CD4-positive, alpha-beta T cell (primary cell): ENCODE results near the gene USP47. TPM values are rescaled to one million over a fixed set of nuclear protein-coding genes. Genes with fewer than 3 reads are reported as not detected.

Source experiments
- ATAC-seq: fragments of 200-7000 bp; cut with Tn5 transposase; one replicate; pipeline ENCODE4 v1.10.0; 2022; ENCODE audit warnings: mild to moderate bottlenecking; ENCODE audit not compliant: poor library complexity
- CTCF ChIA-PET: fragments of 350-600 bp; sonication (Branson Sonifier 250); formaldehyde crosslinking; loops from one replicate; lab custom pipeline; 2021; ENCODE audit warnings: antibody characterized with exemption, inconsistent platforms; lab: Charles Lee
- POLR2A ChIA-PET: fragments of 350-600 bp; sonication (Branson Sonifier 250); formaldehyde crosslinking; loops from one replicate; lab custom pipeline; 2021; ENCODE audit warnings: antibody characterized with exemption, inconsistent platforms; lab: Charles Lee
- DNase-seq, 14 experiments: peaks; one replicate each; pipeline ENCODE4 v3.0.0-alpha.2; 2013 to 2020; ENCODE audit warnings: mixed read lengths in 2 of 14
- H3K27ac ChIP-seq, 2 donors: one replicate each; pipeline versions ENCODE4 v1.5.1 to v1.7.0; 2013; ENCODE audit warnings: low read length in 2 of 2, low read depth in 1 of 2, mild to moderate bottlenecking in 1 of 2
- H3K27me3 ChIP-seq, 2 experiments: 1 replicate in 1 of 2; 2 replicates in 1 of 2; pipeline versions ENCODE4 v1.6.1 to v1.7.0; 2013; ENCODE audit warnings: low read length in 2 of 2, control low read depth in 1 of 2, mild to moderate bottlenecking in 1 of 2, moderate library complexity in 1 of 2; ENCODE audit not compliant: insufficient read depth in 2 of 2, control insufficient read depth in 1 of 2
- H3K36me3 ChIP-seq: one replicate; pipeline ENCODE4 v1.6.1; 2013; ENCODE audit warnings: low read length, control low read depth; ENCODE audit not compliant: insufficient read depth
- H3K4me1 ChIP-seq: one replicate; pipeline ENCODE4 v1.6.1; 2013; ENCODE audit warnings: low read length, control low read depth; ENCODE audit not compliant: insufficient read depth
- H3K4me3 ChIP-seq: one replicate; pipeline ENCODE4 v1.5.1; 2013; ENCODE audit warnings: mild to moderate bottlenecking, low read length, moderate library complexity
- H3K9me3 ChIP-seq, 2 experiments: 1 replicate in 1 of 2; 2 replicates in 1 of 2; pipeline versions ENCODE4 v1.6.1 to v1.7.0; 2013; ENCODE audit warnings: low read length in 2 of 2, mild to moderate bottlenecking in 2 of 2, control low read depth in 1 of 2, moderate library complexity in 1 of 2; ENCODE audit not compliant: control insufficient read depth in 1 of 2, insufficient read depth in 1 of 2
- H3K27ac Mint-ChIP-seq: one replicate; pipeline ENCODE4 v1.8.0; 2020; ENCODE audit warnings: mixed read lengths
- H3K27me3 Mint-ChIP-seq: one replicate; pipeline ENCODE4 v1.8.0; 2021; ENCODE audit warnings: mixed read lengths
- H3K36me3 Mint-ChIP-seq: one replicate; pipeline ENCODE4 v1.8.0; 2021; ENCODE audit warnings: low read depth, mixed read lengths
- H3K4me1 Mint-ChIP-seq: one replicate; pipeline ENCODE4 v1.8.0; 2021; ENCODE audit warnings: low read depth, mixed read lengths
- H3K4me3 Mint-ChIP-seq: one replicate; pipeline ENCODE4 v1.8.0; 2020; ENCODE audit warnings: mild to moderate bottlenecking, mixed read lengths
- H3K9me3 Mint-ChIP-seq: one replicate; pipeline ENCODE4 v1.8.0; 2020; ENCODE audit warnings: mixed read lengths
- intact Hi-C, 2 experiments: fragments of 100-400 bp; cut with DNase I in 1 of 2; cut with micrococcal nuclease in 1 of 2; formaldehyde crosslinking; loops; one replicate each; pipeline versions ENCODE4 v1.15.1 to v1.9.0; 2023 to 2025; cut with DNase I, micrococcal nuclease
- total RNA-seq, 174 experiments: library from RNA in 2 of 174; stranded (reverse) in 2 of 174; gene quantifications; one replicate each; pipeline ENCODE4 v1.2.3 and lab custom pipeline; 2021 to 2026
- TF ChIP-seq, protein P1 (sequence below): fragments of 200-600 bp; IDR thresholded peaks from one replicate; pipeline ENCODE4 v1.8.0; 2022; ENCODE audit warnings: antibody characterized with exemption, mild to moderate bottlenecking

Gene USP47
- total RNA-seq, 2 experiments from 2014 or later, result 97.0 to 100 TPM

DNA sequence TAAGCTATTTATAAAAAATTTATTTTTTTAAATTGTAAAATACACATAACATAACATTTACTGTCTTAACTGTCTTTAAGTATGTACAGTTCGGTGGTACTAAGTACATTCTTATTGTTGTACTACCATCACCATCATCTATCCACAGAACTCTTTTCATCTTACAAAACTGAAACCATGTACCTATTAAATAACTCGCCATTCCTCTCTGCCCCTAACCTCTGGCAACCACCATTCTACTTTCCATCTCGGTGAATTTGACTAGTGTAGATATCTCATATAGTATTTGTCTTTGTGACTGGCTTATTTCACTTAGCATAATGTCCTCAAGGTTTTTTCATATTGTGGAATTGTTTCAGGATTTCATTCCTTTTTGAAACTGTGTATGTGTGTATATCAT is 22.6 kb downstream of the USP47 start:
- no peak for ATAC-seq
- peak overlapping the region; percentile 2 for H3K4me3 Mint-ChIP-seq

DNA sequence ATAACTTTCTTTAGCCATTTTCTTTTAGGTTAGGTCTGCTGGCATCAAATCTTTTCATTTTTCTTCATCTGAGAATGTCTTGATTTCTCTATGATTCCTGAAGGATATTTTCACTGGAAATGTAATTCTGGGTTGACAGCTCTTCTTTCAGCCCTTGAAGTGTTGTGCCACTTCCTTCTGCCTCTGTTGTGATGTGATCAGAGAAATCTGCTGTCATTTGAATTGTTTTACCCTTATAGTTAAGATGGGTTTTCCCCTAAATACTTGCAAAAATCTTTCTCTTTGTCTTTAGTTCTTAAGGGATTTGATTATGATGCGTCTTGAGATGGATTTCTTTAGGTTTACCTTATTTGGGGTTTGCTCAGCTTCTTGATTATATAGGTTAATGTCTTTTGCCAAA is 23.0 kb downstream of the USP47 start:
- TF ChIP-seq, protein P1, sequence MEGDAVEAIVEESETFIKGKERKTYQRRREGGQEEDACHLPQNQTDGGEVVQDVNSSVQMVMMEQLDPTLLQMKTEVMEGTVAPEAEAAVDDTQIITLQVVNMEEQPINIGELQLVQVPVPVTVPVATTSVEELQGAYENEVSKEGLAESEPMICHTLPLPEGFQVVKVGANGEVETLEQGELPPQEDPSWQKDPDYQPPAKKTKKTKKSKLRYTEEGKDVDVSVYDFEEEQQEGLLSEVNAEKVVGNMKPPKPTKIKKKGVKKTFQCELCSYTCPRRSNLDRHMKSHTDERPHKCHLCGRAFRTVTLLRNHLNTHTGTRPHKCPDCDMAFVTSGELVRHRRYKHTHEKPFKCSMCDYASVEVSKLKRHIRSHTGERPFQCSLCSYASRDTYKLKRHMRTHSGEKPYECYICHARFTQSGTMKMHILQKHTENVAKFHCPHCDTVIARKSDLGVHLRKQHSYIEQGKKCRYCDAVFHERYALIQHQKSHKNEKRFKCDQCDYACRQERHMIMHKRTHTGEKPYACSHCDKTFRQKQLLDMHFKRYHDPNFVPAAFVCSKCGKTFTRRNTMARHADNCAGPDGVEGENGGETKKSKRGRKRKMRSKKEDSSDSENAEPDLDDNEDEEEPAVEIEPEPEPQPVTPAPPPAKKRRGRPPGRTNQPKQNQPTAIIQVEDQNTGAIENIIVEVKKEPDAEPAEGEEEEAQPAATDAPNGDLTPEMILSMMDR, result no peak
- peaks cover 71% of the 10 kb centered on the region for H3K4me1 Mint-ChIP-seq
- H3K36me3 Mint-ChIP-seq, result peaks cover 34% of the 10 kb centered on the region
- Histone ChIP-seq H3K9me3 (peaks cover 0 to 4% of the 10 kb centered on the region in 2 experiments), H3K4me1 (peaks cover 10% of the 10 kb centered on the region), H3K27me3 (no peaks in the 10 kb centered on the region), H3K27ac (no peak overlapping the region), H3K4me3 (no peak overlapping the region), H3K36me3 (peaks cover 2% of the 10 kb centered on the region)
- peaks cover 5% of the 10 kb centered on the region for H3K9me3 Mint-ChIP-seq
- intact Hi-C loops, result loop anchor here in 1 of 2 experiments (2.0 kb wide), 1 partner anchor 16 kb away; no protein-coding TSS in a partner anchor
- DNase-seq (peak in 2 of 14 experiments; percentile 28 to 41), ATAC-seq (peak; percentile 77)
- H3K27me3 Mint-ChIP-seq, result no peaks in the 10 kb centered on the region
- peak overlapping the region; percentile 1 for H3K27ac Mint-ChIP-seq
- ChIA-PET POLR2A (interaction anchor here (0.7 to 4.9 kb wide), 2 partner anchors 22 to 96 kb away, joined by 3 to 26 read pairs; partner anchors contain the start of gene USP47), CTCF (interaction anchor here (3.6 kb wide), 1 partner anchor 15 kb away, joined by 14 read pairs; no protein-coding TSS in a partner anchor)
- H3K4me3 Mint-ChIP-seq, result peak overlapping the region; percentile 60

More for the DNA sequence above, 22.6 kb downstream of the USP47 start:
- ChIA-PET POLR2A (interaction anchor here (0.7 to 4.9 kb wide), 2 partner anchors 21 to 96 kb away, joined by 3 to 26 read pairs; partner anchors contain the start of gene USP47), CTCF (interaction anchor here (0.6 to 3.6 kb wide), 2 partner anchors 15 to 23 kb away, joined by 3 to 14 read pairs; partner anchors contain the start of gene USP47)
- no peak for DNase-seq
- Histone ChIP-seq H3K4me3 (no peak overlapping the region), H3K9me3 (peaks cover 0 to 4% of the 10 kb centered on the region in 2 experiments), H3K36me3 (peaks cover 2% of the 10 kb centered on the region), H3K27ac (no peak overlapping the region), H3K4me1 (peaks cover 7% of the 10 kb centered on the region), H3K27me3 (no peaks in the 10 kb centered on the region)
- TF ChIP-seq, protein P1, result no peak
- intact Hi-C loops, result loop anchor here in 1 of 2 experiments (2.0 kb wide), 1 partner anchor 16 kb away; no protein-coding TSS in a partner anchor
- H3K36me3 Mint-ChIP-seq, result peaks cover 37% of the 10 kb centered on the region
- H3K4me1 Mint-ChIP-seq, result peaks cover 70% of the 10 kb centered on the region
- no peak overlapping the region for H3K27ac Mint-ChIP-seq
- H3K27me3 Mint-ChIP-seq, result no peaks in the 10 kb centered on the region
- H3K9me3 Mint-ChIP-seq, result peaks cover 5% of the 10 kb centered on the region

DNA sequence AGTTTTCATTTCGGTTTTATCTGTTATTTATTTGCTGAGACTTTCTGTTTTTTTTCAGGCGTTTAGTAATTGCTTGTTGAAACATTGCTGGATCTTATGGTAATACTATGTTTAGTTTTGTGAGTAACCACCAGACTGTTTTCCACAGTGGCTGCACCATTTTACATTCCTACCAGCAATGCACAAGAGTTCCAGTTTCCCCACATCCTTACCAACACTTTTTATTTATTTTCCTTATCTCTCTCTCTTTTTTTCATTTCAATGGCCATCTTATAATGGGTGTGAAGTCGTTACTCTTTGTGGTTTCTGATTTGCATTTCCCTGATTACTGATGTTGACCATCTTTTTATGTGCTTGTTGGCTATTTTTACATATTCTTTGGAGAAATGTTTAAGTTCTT is 23.7 kb downstream of the USP47 start:
- H3K4me3 Mint-ChIP-seq, result no peak overlapping the region
- H3K4me1 Mint-ChIP-seq, result peaks cover 71% of the 10 kb centered on the region
- H3K27me3 Mint-ChIP-seq, result no peaks in the 10 kb centered on the region
- intact Hi-C loops, result loop anchor here in 1 of 2 experiments (2.0 kb wide), 1 partner anchor 17 kb away; no protein-coding TSS in a partner anchor
- H3K27ac Mint-ChIP-seq, result peak overlapping the region; percentile 1
- H3K27me3 ChIP-seq, result no peaks in the 10 kb centered on the region
- POLR2A ChIA-PET, result no interaction called here
- H3K4me3 ChIP-seq, result no peak overlapping the region
- CTCF ChIA-PET, result interaction anchor here (2.3 to 3.6 kb wide), 2 partner anchors 8 to 16 kb away, joined by 6 to 14 read pairs; no protein-coding TSS in a partner anchor
- DNase-seq (no peak), ATAC-seq (no peak)
- H3K36me3 Mint-ChIP-seq, result peaks cover 33% of the 10 kb centered on the region
- H3K9me3 ChIP-seq, result peaks cover 0 to 4% of the 10 kb centered on the region in 2 experiments
- peaks cover 2% of the 10 kb centered on the region for H3K36me3 ChIP-seq
- H3K9me3 Mint-ChIP-seq, result peaks cover 5% of the 10 kb centered on the region
- TF ChIP-seq, protein P1, result no peak
- peaks cover 10% of the 10 kb centered on the region for H3K4me1 ChIP-seq
- H3K27ac ChIP-seq, result no peak overlapping the region
